Measurements from ENCODE around the gene TNPO3.
A peak's percentile ranks its signal among the peaks of the same experiment; 100 is the strongest.

The TNPO3 gene

GRCh38 chr7:129054438-129055293 is at the start of gene TNPO3:
TNPO3 (minus strand) TSS chr7:129055111; CDS start chr7:129054770, 341 bp downstream.
- peak; percentile 84 to 86 for DNase-seq (ENCODE audit: low read depth in 2 of 2)

- DNase-seq (ENCODE audit: low read depth in 2 of 2): no peak
Observed at GRCh38 chr7:129103561-129104324, 48.8 kb upstream of the TNPO3 start.

DNA sequence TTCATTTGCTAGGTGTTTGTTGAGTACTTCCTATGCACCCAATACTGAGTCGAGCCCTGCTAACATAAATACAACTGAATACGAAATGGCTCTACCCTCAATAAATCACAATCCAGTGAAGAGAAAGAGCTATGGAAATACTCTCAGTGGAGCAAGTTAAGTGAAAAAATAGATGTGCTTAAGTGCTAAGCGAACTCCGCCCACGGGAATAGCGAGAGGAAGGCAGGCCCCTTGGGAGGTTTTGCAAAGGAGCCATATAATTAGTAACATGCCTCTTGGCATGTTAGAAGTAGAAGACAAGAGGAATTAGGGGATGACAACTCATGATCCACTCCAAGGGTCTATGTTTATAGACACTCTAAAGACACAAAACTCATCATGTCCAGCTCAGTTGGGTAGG is 46.8 kb upstream of the TNPO3 start:
- DNase-seq (ENCODE audit: low read depth in 2 of 2): no peak

DNA sequence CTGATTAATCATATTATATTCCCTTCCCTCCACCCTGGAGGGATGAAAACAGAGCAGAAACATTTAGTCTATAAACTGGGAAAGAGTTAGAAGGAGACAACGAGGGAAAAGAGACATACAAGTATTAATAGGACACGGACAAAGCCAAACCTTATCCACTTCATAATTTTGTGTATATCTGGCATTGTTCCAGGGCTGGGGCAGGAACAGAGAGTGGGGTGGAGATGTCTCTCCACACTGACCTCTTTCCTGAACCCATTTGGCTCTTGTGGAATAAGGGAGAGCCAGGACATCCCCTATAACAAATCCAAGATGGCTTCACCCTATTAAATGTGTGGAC is 45.9 kb upstream of the TNPO3 start:
- no peak for DNase-seq (ENCODE audit: low read depth in 2 of 2)

DNA sequence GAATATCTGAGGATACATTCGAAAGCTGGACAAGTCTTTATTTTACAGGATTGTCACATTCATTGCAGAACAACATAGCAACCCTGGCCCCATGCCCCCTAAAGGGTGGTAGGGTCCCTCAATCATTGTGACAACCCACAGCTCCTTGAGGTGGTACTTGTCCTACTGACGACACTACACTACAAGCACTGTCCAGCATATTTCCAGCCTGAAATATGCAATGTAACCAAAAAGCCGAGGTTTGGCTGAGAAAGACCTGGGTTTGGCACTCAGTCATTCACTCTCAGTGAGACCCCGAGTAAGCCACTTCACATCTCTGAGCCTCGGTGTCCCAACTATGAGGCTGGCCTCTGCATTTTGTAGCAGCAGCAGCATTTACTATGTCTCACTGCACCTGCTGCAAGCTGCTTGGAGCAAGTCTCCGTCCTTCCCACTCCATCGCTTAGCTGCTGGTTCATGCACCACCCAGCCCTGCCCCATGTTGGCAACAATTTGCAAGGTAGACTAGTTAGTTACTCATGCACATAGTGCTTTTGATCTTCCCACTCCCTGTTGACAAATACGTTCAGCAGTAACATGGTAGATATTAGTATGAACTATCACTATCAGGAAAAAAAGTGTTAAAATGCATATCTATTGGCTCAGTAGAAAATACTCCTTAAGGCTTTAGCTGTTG is 43.6 kb upstream of the TNPO3 start:
- no peak for DNase-seq (ENCODE audit: low read depth in 2 of 2)

DNA sequence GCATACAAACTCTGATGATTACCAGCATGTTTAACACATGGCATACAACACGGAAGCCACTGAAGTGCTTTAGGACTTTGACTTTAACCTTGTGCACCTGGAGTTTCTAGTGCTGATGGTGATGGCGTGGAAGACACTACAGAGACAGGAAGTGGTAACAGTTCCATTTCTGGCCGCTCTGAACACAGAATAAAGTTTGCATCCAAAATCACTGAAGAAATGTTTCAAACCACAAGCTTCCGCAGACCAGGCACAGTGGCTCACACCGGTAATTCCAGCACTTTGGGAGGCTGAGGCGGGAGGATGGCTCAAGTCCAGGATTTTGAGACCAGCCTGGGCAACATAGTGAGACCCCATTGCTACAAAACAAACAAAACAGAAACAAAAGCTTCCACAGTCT is 40.3 kb upstream of the TNPO3 start:
- DNase-seq (ENCODE audit: low read depth in 2 of 2): no peak

DNA sequence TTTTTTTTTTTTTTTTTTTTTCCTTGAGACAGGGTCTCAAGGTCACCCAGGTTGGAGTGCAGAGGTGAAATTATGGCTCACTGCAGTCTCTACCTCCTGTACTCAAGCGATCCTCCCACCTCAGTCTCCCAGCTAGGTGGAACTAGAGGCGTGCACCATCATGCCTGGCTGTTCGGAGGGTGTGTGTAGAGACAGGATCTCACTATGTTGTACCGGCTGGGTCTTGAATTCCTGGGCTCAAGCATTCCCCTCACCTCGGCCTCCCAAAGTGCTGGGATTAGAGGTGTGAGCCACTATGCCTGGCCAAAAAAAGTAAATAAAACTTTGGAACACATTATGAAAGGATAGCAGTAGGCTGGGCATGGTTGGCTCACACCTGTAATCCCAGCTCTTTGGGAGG is 39.6 kb upstream of the TNPO3 start:
- no peak for DNase-seq (ENCODE audit: low read depth in 2 of 2)

- no peak for DNase-seq (ENCODE audit: low read depth in 2 of 2)
Observed at GRCh38 chr7:129093867-129094456, 39.1 kb upstream of the TNPO3 start.

DNA sequence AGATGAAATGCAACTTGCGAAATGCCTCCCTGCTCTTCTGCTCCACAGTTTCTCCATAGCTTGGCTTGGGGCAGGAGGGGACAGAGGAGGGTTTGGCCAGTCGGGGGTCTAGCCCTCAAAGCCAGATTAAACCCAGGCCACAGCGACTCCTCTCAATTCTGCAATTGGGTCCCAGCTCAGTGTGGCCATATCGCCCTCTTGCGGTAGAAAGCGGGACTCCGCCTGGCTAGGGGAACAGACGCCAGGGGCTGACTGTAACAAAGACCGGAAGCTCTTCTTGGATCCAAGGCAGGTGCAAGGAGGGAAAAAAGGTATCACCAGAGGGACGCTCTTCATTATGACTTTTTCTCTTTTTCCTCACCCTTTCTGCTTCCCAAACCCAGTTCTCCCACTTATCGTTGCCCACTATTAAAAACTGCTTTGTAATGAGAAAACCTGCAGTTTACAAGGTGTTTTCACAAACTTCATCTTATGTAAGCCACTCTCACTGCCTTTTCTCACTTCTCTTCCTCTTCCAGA is 36.6 kb upstream of the TNPO3 start:
- peak; percentile 73 for DNase-seq (ENCODE audit: low read depth in 2 of 2)

DNA sequence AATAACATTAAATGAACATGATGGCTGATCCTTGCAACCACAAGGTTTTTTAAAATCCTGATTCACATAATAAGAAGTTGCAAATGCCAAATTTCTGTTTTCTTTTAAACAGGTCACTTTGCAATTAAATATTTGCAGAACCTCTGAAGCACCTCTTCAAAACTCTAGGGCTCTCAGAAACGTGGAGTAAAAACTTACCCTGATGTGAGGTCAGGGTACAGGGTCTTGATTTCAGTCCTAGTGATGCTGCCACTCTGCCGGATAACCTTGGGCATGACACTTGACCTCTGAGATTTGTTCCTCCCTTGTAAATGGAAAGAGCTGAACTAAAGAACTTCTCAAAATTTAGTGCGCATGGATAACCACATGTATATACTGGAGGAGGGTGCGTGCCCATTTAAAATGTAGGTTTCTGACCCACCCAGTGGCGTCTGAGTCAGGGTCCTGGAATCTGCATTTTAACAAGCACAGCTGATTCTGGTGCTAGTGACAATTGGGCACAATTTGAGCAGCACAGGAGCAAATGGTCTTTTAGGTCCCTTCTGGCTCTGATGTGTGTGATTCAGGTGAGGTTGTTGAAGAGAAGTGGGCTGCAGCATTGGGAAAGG is 35.5 kb upstream of the TNPO3 start:
- DNase-seq (ENCODE audit: low read depth in 2 of 2): no peak

GRCh38 chr7:129089521-129090212 is 34.8 kb upstream of the TNPO3 start:
- DNase-seq (ENCODE audit: low read depth in 2 of 2): no peak

- DNase-seq (ENCODE audit: low read depth in 2 of 2): no peak
Observed at GRCh38 chr7:129084801-129085551, 30.1 kb upstream of the TNPO3 start.

GRCh38 chr7:129083525-129083924 is 28.6 kb upstream of the TNPO3 start:
- no peak for DNase-seq (ENCODE audit: low read depth in 2 of 2)

DNA sequence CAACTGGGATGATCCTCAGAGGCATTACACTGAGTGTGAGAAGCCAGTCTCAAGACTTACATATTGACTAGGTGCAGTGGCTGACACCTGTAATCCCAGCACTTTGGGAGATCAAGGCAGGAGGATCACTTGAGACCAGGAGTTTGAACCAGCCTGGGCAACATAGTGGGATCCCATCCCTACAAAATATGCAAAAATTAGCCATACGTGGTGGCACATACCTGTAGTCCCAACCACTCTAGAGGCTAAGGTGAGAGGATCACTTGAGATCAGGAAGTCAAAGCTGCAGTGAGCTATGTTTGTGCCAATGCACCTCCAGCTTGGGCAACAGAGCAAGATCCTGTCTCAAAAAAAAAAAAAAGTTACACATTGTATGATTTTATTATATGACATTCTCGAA is 23.5 kb upstream of the TNPO3 start:
- DNase-seq (ENCODE audit: low read depth in 2 of 2): no peak

DNA sequence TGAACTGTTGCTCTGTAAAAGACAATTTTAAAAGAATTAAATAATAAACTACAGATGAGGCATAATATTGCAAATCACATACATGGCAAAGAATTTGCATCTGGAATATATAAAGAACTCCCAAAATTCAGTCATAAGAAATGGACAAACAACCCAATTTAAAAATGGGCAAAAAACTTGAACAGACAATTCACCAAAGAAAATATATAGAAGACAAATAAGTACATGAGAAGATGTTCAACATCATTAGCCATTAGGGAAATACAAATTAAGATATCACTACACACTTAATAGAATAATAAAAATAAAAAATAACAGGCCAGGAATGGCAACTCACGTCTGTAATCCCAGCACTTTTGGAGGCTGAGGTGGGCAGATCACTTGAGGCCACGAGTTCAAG is 22.0 kb upstream of the TNPO3 start:
- no peak for DNase-seq (ENCODE audit: low read depth in 2 of 2)

GRCh38 chr7:129074994-129075393 is 20.1 kb upstream of the TNPO3 start:
- no peak for DNase-seq (ENCODE audit: low read depth in 2 of 2)

- DNase-seq (ENCODE audit: low read depth in 2 of 2): no peak
Observed at GRCh38 chr7:129074361-129074871, 19.5 kb upstream of the TNPO3 start.

- DNase-seq (ENCODE audit: low read depth in 2 of 2): no peak
Observed at GRCh38 chr7:129073738-129074137, 18.8 kb upstream of the TNPO3 start.

DNA sequence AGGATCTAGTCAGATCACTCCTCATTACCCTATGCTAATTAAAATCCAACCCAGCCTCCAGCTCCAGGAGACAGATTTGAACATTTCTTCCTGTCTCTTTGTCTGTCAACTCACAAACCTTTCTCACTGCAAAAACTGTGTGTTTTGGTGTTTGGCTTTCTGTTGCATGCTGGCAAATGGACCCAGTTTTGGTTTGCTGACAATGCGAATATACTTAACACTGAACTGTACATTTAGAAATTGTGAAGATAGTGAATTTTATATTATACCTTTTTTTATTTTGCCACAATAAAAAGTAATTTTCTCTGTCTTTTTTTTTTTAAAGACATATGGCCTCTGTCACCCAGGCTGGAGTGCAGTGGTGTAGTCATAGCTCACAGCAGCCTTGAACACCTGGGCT is 18.3 kb upstream of the TNPO3 start:
- DNase-seq (ENCODE audit: low read depth in 2 of 2): no peak

DNA sequence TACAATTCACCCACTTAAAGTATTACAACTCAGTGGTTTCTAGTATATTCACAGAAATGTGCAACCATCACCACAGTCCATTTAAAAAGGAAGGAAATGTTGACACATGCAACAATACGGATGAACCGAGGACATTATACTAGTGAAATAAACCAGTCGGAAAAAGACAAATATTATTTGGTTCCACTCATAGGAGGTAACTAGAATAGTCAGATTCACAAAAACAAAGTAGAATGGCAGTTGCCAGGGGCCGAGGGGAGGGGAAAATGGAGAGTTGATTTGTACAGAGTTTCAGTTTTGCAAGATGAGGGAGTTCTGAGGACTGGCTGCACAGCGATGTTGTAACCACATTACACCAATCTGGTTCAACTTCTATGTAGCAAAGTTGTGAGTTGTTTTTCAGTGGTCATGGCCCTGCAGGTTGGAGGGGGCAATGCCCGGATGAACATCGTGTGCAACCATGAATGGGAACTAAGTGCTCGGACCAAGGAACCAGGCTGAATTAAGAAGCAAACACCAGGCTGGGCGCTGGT is 17.6 kb upstream of the TNPO3 start:
- no peak for DNase-seq (ENCODE audit: low read depth in 2 of 2)
